ENCODE measurements around the gene GLG1. TPM values are rescaled to one million over a fixed set of nuclear protein-coding genes. Genes with fewer than 3 reads are reported as not detected.

Gene GLG1
- total RNA-seq, 6 experiments from 2014 or later, result 42.4 to 65.1 (median 44.7) TPM

- no peak overlapping the region for H3K4me3 ChIP-seq
- TF ChIP-seq POLR2A (IDR thresholded peaks at IDR 0.05), result no peak
- TF ChIP-seq CTCF (IDR thresholded peaks at IDR 0.05), result no peak
- no peaks in the 10 kb centered on the region for H3K27me3 ChIP-seq
- ATAC-seq (no peak), DNase-seq (no peak)
- H3K27ac ChIP-seq, result no peak overlapping the region
- WGBS (ENCODE audit: insufficient coverage, low coverage, low lambda C conversion rate, missing lambda C conversion rate), result 76% methylated on average over 3 of the region's 3 CpGs
- H3K36me3 ChIP-seq, result peaks cover 0 to 89% (median 32%) of the 10 kb centered on the region in 4 donors
- no peaks in the 10 kb centered on the region for H3K4me1 ChIP-seq
- intact Hi-C loops (cut with DNase I), result no loop called here
- H3K9me3 ChIP-seq, result no peaks in the 10 kb centered on the region
Observed at GRCh38 chr16:74472540-74472939, 134.4 kb downstream of the GLG1 start.

- TF ChIP-seq POLR2A (IDR thresholded peaks at IDR 0.05), result no peak
- H3K27me3 ChIP-seq, result no peaks in the 10 kb centered on the region
- H3K4me1 ChIP-seq, result no peaks in the 10 kb centered on the region
- intact Hi-C loops (cut with DNase I), result no loop called here
- no peaks in the 10 kb centered on the region for H3K9me3 ChIP-seq
- no peak for DNase-seq
- no peak overlapping the region for H3K4me3 ChIP-seq
- no peak overlapping the region for H3K27ac ChIP-seq
- ATAC-seq, result no peak
- WGBS (ENCODE audit: insufficient coverage, low coverage, low lambda C conversion rate, missing lambda C conversion rate), result 83% methylated on average over 2 of the region's 3 CpGs
- H3K36me3 ChIP-seq, result peaks cover 0 to 89% (median 32%) of the 10 kb centered on the region in 4 donors
Observed at GRCh38 chr16:74472010-74472409, 134.9 kb downstream of the GLG1 start.

- H3K36me3 ChIP-seq, result peaks cover 8 to 92% (median 39%) of the 10 kb centered on the region in 4 donors
- no peak overlapping the region for H3K4me3 ChIP-seq
- no peaks in the 10 kb centered on the region for H3K9me3 ChIP-seq
- DNase-seq (no peak), ATAC-seq (no peak)
- no peaks in the 10 kb centered on the region for H3K4me1 ChIP-seq
- H3K27ac ChIP-seq, result no peak overlapping the region
- H3K27me3 ChIP-seq, result no peaks in the 10 kb centered on the region
- no peak for TF ChIP-seq POLR2A (IDR thresholded peaks at IDR 0.05)
- intact Hi-C loops (cut with DNase I), result no loop called here
- WGBS (ENCODE audit: insufficient coverage, low coverage, low lambda C conversion rate, missing lambda C conversion rate), result 91% methylated on average over 5 of the region's 6 CpGs
Observed at GRCh38 chr16:74469946-74470478, 136.9 kb downstream of the GLG1 start.

- 90% methylated on average over 8 of the region's 9 CpGs for WGBS (ENCODE audit: insufficient coverage, low coverage, low lambda C conversion rate, missing lambda C conversion rate)
- no peak overlapping the region for H3K4me3 ChIP-seq
- DNase-seq (no peak), ATAC-seq (peak in 1 of 4 donors; percentile 21)
- H3K36me3 ChIP-seq, result peaks cover 9 to 92% (median 37%) of the 10 kb centered on the region in 4 donors
- TF ChIP-seq CTCF (IDR thresholded peaks at IDR 0.05), result no peak
- TF ChIP-seq POLR2A (IDR thresholded peaks at IDR 0.05), result no peak
- no peaks in the 10 kb centered on the region for H3K4me1 ChIP-seq
- no peaks in the 10 kb centered on the region for H3K9me3 ChIP-seq
- no peaks in the 10 kb centered on the region for H3K27me3 ChIP-seq
- H3K27ac ChIP-seq, result no peak overlapping the region
- intact Hi-C loops (cut with DNase I), result no loop called here
Observed at GRCh38 chr16:74468807-74469525, 137.9 kb downstream of the GLG1 start.

GRCh38 chr16:74466872-74467271 lies 140.0 kb downstream of the GLG1 start:
- Histone ChIP-seq H3K27ac (no peak overlapping the region), H3K9me3 (no peaks in the 10 kb centered on the region), H3K4me1 (no peaks in the 10 kb centered on the region), H3K4me3 (no peak overlapping the region), H3K27me3 (no peaks in the 10 kb centered on the region), H3K36me3 (peaks cover 9 to 92% (median 43%) of the 10 kb centered on the region in 4 donors)
- WGBS (ENCODE audit: insufficient coverage, low coverage, low lambda C conversion rate, missing lambda C conversion rate), result 85% methylated on average over 5 of the region's 5 CpGs
- DNase-seq (no peak), ATAC-seq (no peak)
- TF ChIP-seq CTCF (IDR thresholded peaks at IDR 0.05), result no peak
- TF ChIP-seq POLR2A (IDR thresholded peaks at IDR 0.05), result no peak
- intact Hi-C loops (cut with DNase I), result no loop called here

All from right lobe of liver (tissue), 6 donors.